IMR-90 (cell line): ENCODE results near the gene RRP1. TPM values are rescaled to one million over a fixed set of nuclear protein-coding genes. Genes with fewer than 3 reads are reported as not detected.

ENCODE experiments used
- ATAC-seq: fragments of 200-7000 bp; cut with Tn5 transposase; 2 replicates; pipeline ENCODE4 v1.9.1; 2020; ENCODE audit warnings: low read depth, mild to moderate bottlenecking, moderate library complexity
- BruUV-seq: library from RNA; stranded (reverse); fragments of 400-500 nt; replicated peaks from 2 replicates; lab custom pipeline; 2021; lab: Mats Ljungman, UMichigan
- CTCF ChIA-PET: fragments of 300-600 bp; formaldehyde crosslinking; extraction: SDS; loops from one replicate; lab custom pipeline; 2021; ENCODE audit warnings: antibody characterized with exemption; lab: Yijun Ruan, JAX
- POLR2A ChIA-PET: fragments of 300-600 bp; sonication (Branson Sonifier 250); formaldehyde crosslinking; loops from one replicate; lab custom pipeline; 2022; ENCODE audit warnings: antibody characterized with exemption; ENCODE audit not compliant: unreplicated experiment; lab: Charles Lee
- DNase-seq: peaks from one replicate; pipeline ENCODE4 v3.0.0; 2013
- H2AFZ ChIP-seq: replicated peaks from 2 replicates; pipeline ENCODE3; 2013; ENCODE audit warnings: low read length, mild to moderate bottlenecking; ENCODE audit not compliant: poor library complexity
- H2AK5ac ChIP-seq: 2 replicates; pipeline ENCODE4 v1.6.1; 2013; ENCODE audit warnings: low read depth, low read length, inconsistent platforms
- H2AK9ac ChIP-seq: replicated peaks from 2 replicates; pipeline ENCODE3; 2013; ENCODE audit warnings: mild to moderate bottlenecking, low read depth, low read length, moderate library complexity; ENCODE audit not compliant: poor library complexity
- H2BK120ac ChIP-seq: 2 replicates; pipeline ENCODE4 v1.6.1; 2013; ENCODE audit warnings: low read depth, low read length, inconsistent platforms
- H2BK15ac ChIP-seq: 3 replicates; pipeline ENCODE4 v1.6.1; 2013; ENCODE audit warnings: low read depth, low read length, inconsistent platforms
- H2BK20ac ChIP-seq: 2 replicates; pipeline ENCODE4 v1.6.1; 2013; ENCODE audit warnings: low read depth, mild to moderate bottlenecking, inconsistent platforms, low read length, moderate library complexity
- H2BK5ac ChIP-seq: 2 replicates; pipeline ENCODE4 v1.6.1; 2013; ENCODE audit warnings: mild to moderate bottlenecking, low read depth, low read length, inconsistent platforms; ENCODE audit not compliant: poor library complexity, severe bottlenecking
- H3K14ac ChIP-seq: replicated peaks from 2 replicates; pipeline ENCODE4 v1.6.1; 2013; ENCODE audit warnings: low read depth, low read length, inconsistent platforms
- H3K18ac ChIP-seq: 2 replicates; pipeline ENCODE4 v1.6.1; 2013; ENCODE audit warnings: low read depth, low read length, control low read depth
- H3K23ac ChIP-seq: 2 replicates; pipeline ENCODE4 v1.6.1; 2013; ENCODE audit warnings: low read depth, low read length, inconsistent platforms
- H3K27ac ChIP-seq: 2 replicates; pipeline ENCODE4 v1.5.1; 2013; ENCODE audit warnings: mild to moderate bottlenecking, control low read depth, low read length; ENCODE audit not compliant: insufficient read depth
- H3K27me3 ChIP-seq: 2 replicates; pipeline ENCODE4 v1.6.1; 2013; ENCODE audit warnings: low read length; ENCODE audit not compliant: control insufficient read depth, insufficient read depth
- H3K36me3 ChIP-seq: 2 replicates; pipeline ENCODE4 v1.6.1; 2013; ENCODE audit warnings: low read length, mixed read lengths; ENCODE audit not compliant: control insufficient read depth, insufficient read depth
- H3K4ac ChIP-seq: 2 replicates; pipeline ENCODE4 v1.6.1; 2013; ENCODE audit warnings: low read depth, low read length, inconsistent platforms
- H3K4me1 ChIP-seq: 2 replicates; pipeline ENCODE4 v1.6.1; 2013; ENCODE audit warnings: low read length, mixed read lengths; ENCODE audit not compliant: control insufficient read depth, insufficient read depth
- H3K4me2 ChIP-seq: 2 replicates; pipeline ENCODE4 v1.6.1; 2013; ENCODE audit warnings: low read depth, mild to moderate bottlenecking, control low read depth, low read length, moderate library complexity
- H3K4me3 ChIP-seq: 2 replicates; pipeline ENCODE4 v1.5.1; 2013; ENCODE audit warnings: low read depth, mild to moderate bottlenecking, control low read depth, low read length, moderate library complexity; ENCODE audit not compliant: insufficient read depth
- H3K56ac ChIP-seq: 2 replicates; pipeline ENCODE4 v1.6.1; 2013; ENCODE audit warnings: low read length, inconsistent platforms; ENCODE audit not compliant: insufficient read depth; ENCODE audit errors: extremely low read depth
- H3K79me1 ChIP-seq, 2 experiments: 2 replicates each; pipeline ENCODE4 v1.6.1; 2013; ENCODE audit warnings: low read length in 2 of 2, inconsistent platforms in 1 of 2, low read depth in 1 of 2
- H3K9ac ChIP-seq: 2 replicates; pipeline ENCODE4 v1.6.1; 2013; ENCODE audit warnings: low read depth, low read length, control low read depth
- H3K9me1 ChIP-seq: 2 replicates; pipeline ENCODE4 v1.6.1; 2013; ENCODE audit warnings: low read length, inconsistent platforms; ENCODE audit not compliant: insufficient read depth
- H3K9me3 ChIP-seq: 2 replicates; pipeline ENCODE4 v1.6.1; 2013; ENCODE audit warnings: low read length; ENCODE audit not compliant: control insufficient read depth, insufficient read depth
- H4K20me1 ChIP-seq: 2 replicates; pipeline ENCODE4 v1.6.1; 2013; ENCODE audit warnings: low read length, inconsistent platforms; ENCODE audit not compliant: insufficient read depth
- H4K5ac ChIP-seq: 2 replicates; pipeline ENCODE4 v1.6.1; 2013; ENCODE audit warnings: mild to moderate bottlenecking, low read depth, low read length, control low read depth
- H4K8ac ChIP-seq, 2 experiments: 2 replicates each; pipeline ENCODE4 v1.6.1; 2013; ENCODE audit warnings: low read depth in 2 of 2, low read length in 2 of 2, control low read depth in 1 of 2, inconsistent platforms in 1 of 2
- H4K91ac ChIP-seq: 2 replicates; pipeline ENCODE4 v1.6.1; 2013; ENCODE audit warnings: low read depth, low read length, inconsistent platforms; ENCODE audit not compliant: insufficient read depth
- BHLHE40 ChIP-seq: fragments of 150-350 bp; IDR thresholded peaks from 2 replicates; pipeline ENCODE4 v1.6.1; 2016; ENCODE audit warnings: mild to moderate bottlenecking, low read depth, low read length
- CEBPB ChIP-seq: IDR thresholded peaks from 2 replicates; pipeline ENCODE4 v1.6.1; 2012; ENCODE audit warnings: low read depth, low read length, improper control_type of control experiment
- CHD1 ChIP-seq: IDR thresholded peaks from 2 replicates; pipeline ENCODE4 v1.6.1; 2012; ENCODE audit warnings: low read depth, low read length, improper control_type of control experiment
- FOS ChIP-seq: fragments of 150-350 bp; IDR thresholded peaks from 2 replicates; pipeline ENCODE4 v1.6.1; 2016; ENCODE audit warnings: low read depth, low read length
- MXI1 ChIP-seq: IDR thresholded peaks from 2 replicates; pipeline ENCODE4 v1.6.1; 2012; ENCODE audit warnings: low read depth, mild to moderate bottlenecking, low read length, moderate library complexity, borderline replicate concordance
- RCOR1 ChIP-seq: IDR thresholded peaks from 2 replicates; pipeline ENCODE4 v1.6.1; 2012; ENCODE audit warnings: mild to moderate bottlenecking, low read length, improper control_type of control experiment; ENCODE audit not compliant: insufficient replicate concordance
- RFX5 ChIP-seq: IDR thresholded peaks from 2 replicates; pipeline ENCODE4 v1.8.0; 2012; ENCODE audit warnings: low read depth, mild to moderate bottlenecking, low read length, moderate library complexity
- SMC3 ChIP-seq: fragments of 150-350 bp; IDR thresholded peaks from 2 replicates; pipeline ENCODE4 v1.6.1; 2016; ENCODE audit warnings: low read depth, mild to moderate bottlenecking, antibody characterized with exemption, low read length, moderate library complexity
- WGBS, 2 experiments: methylation state at CpG; one replicate each; pipeline versions ENCODE4 v1.1.5 to v1.1.7; 2013; ENCODE audit warnings: missing lambda C conversion rate in 2 of 2; ENCODE audit not compliant: insufficient read length in 1 of 2; ENCODE audit errors: extremely low coverage in 2 of 2; 5-methylcytosine and 5-hydroxymethylcytosine counted together
- dilution Hi-C: fragments of 300-500 bp; cut with HindIII; formaldehyde crosslinking; loops from one replicate; pipeline ENCODE4 v1.14.3; 2018; ENCODE audit warnings: low sequenced_read_pairs; ENCODE audit not compliant: unreplicated experiment
- in situ Hi-C: fragments of 300-500 bp; cut with MboI; formaldehyde crosslinking; loops from 3 replicates; pipeline ENCODE4 v1.14.3; 2019; ENCODE audit warnings: low sequenced_read_pairs, inconsistent platforms, mixed read lengths
- intact Hi-C: fragments of 100-400 bp; cut with micrococcal nuclease; formaldehyde crosslinking; loops from 2 replicates; pipeline ENCODE4 v1.10.0; 2022
- polyA plus RNA-seq, 3 experiments: library from polyadenylated mRNA; depleted of rRNA; stranded (reverse); fragments of >200 nt; gene quantifications; 2 replicates each; pipeline ENCODE4 v1.2.3, GENCODE V29; 2012; ENCODE audit warnings: low replicate concordance in 1 of 3
- total RNA-seq: library from RNA; depleted of rRNA; stranded (reverse); fragments of >200 nt; gene quantifications from 2 replicates; pipeline ENCODE4 v1.2.3, GENCODE V29; 2012
- TF ChIP-seq, protein P1 (sequence below): conservative IDR thresholded peaks from 2 replicates; pipeline ENCODE4 v1.5.1; 2012; ENCODE audit warnings: mild to moderate bottlenecking, low read depth, low read length, improper control_type of control experiment
- TF ChIP-seq, protein P2 (sequence below): fragments of 150-350 bp; IDR thresholded peaks from 2 replicates; pipeline ENCODE4 v1.6.1; 2016; ENCODE audit warnings: low read depth, mild to moderate bottlenecking, low read length, moderate library complexity, borderline replicate concordance
- TF ChIP-seq, protein P3 (sequence below): fragments of 150-350 bp; IDR thresholded peaks from 2 replicates; pipeline ENCODE4 v1.6.1; 2017; ENCODE audit warnings: mild to moderate bottlenecking, antibody characterized with exemption, low read length, low read depth

The RRP1 gene
- total and polyA plus RNA-seq, 2 of the 4 experiments (the other 2 are of a cell fraction), result 20.2 to 23.3 TPM

DNA sequence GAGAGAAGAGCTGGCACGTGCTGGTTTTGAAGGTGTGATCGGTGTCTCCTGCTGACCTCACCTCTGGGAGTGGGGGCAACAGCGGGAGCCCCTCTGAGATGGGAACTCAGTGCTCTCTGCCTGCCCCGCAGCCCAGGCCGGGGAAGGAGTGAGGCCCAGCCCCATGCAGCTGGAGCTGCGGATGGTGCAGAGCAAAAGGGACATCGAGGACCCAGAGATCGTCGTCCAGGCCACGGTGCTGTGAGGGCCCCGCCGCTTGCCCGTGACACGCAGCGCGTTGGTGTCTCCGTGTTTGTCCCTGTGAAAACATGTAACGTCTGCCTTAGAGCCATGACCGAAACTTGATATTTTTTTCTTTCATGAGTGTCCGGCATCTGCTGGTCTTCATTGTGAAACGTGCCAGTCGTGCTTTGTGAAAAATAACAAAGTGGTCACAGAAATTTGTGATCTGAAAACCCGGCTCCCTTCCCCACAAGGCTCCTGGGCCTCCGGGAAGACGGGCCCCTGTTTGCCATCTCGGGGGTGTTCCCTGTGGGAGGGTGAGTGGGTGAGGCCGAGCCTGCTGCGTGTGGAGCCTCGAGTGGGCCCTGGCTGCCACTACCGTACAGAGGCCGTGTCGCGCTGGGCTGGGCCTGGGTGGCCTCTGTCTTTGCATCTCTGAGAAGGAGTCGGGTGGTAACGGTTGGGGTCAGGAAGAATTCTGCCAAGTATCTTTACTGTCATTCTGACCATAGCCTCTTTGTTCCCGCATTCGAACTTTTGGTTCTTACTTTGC lies 33.4 kb upstream of the RRP1 start (continued):
- TF ChIP-seq, protein P1, sequence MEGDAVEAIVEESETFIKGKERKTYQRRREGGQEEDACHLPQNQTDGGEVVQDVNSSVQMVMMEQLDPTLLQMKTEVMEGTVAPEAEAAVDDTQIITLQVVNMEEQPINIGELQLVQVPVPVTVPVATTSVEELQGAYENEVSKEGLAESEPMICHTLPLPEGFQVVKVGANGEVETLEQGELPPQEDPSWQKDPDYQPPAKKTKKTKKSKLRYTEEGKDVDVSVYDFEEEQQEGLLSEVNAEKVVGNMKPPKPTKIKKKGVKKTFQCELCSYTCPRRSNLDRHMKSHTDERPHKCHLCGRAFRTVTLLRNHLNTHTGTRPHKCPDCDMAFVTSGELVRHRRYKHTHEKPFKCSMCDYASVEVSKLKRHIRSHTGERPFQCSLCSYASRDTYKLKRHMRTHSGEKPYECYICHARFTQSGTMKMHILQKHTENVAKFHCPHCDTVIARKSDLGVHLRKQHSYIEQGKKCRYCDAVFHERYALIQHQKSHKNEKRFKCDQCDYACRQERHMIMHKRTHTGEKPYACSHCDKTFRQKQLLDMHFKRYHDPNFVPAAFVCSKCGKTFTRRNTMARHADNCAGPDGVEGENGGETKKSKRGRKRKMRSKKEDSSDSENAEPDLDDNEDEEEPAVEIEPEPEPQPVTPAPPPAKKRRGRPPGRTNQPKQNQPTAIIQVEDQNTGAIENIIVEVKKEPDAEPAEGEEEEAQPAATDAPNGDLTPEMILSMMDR, result no peak

DNA sequence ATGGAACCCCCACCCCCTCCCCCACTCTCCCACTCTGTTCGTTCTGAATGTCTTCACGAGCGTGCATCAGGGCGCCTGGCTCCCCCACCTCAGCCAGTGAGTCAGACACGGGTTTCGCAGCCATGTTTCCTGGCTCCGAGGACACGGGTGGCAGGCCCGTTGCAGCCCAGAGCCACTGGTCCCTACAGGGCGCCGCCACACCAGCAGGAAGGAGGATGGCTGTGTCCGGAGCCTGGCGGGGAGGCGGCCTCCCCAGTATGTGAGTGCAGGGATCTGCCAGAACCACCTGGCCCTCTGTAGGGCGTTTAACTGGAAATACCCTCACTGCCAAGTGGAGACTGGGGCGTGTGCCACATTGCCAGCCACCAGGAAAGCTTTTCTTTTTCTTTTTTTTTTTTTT lies 31.8 kb upstream of the RRP1 start:
- Histone ChIP-seq H3K36me3 (peaks cover 82% of the 10 kb centered on the region), H2AFZ (no peak overlapping the region)
- TF ChIP-seq BHLHE40, result no peak
- TF ChIP-seq, protein P2, sequence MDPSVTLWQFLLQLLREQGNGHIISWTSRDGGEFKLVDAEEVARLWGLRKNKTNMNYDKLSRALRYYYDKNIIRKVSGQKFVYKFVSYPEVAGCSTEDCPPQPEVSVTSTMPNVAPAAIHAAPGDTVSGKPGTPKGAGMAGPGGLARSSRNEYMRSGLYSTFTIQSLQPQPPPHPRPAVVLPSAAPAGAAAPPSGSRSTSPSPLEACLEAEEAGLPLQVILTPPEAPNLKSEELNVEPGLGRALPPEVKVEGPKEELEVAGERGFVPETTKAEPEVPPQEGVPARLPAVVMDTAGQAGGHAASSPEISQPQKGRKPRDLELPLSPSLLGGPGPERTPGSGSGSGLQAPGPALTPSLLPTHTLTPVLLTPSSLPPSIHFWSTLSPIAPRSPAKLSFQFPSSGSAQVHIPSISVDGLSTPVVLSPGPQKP, result no peak
- no peak for TF ChIP-seq CEBPB
- TF ChIP-seq SMC3, result no peak
- no peak for TF ChIP-seq MXI1
- no peak for TF ChIP-seq CHD1
- TF ChIP-seq RCOR1, result no peak
- no peak for TF ChIP-seq RFX5
- TF ChIP-seq FOS, result no peak
- TF ChIP-seq, protein P3, sequence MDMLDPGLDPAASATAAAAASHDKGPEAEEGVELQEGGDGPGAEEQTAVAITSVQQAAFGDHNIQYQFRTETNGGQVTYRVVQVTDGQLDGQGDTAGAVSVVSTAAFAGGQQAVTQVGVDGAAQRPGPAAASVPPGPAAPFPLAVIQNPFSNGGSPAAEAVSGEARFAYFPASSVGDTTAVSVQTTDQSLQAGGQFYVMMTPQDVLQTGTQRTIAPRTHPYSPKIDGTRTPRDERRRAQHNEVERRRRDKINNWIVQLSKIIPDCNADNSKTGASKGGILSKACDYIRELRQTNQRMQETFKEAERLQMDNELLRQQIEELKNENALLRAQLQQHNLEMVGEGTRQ, result no peak

More for the DNA sequence above, 31.8 kb upstream of the RRP1 start:
- H3K23ac ChIP-seq, result no peak overlapping the region
- no peak overlapping the region for H3K4me3 ChIP-seq
- H3K56ac ChIP-seq, result no peak overlapping the region
- H4K91ac ChIP-seq, result no peak overlapping the region
- no peak overlapping the region for H3K18ac ChIP-seq
- H4K5ac ChIP-seq, result no peak overlapping the region
- no peak overlapping the region for H3K4ac ChIP-seq
- no peaks in the 10 kb centered on the region for H3K27me3 ChIP-seq
- no peak overlapping the region for H2AK9ac ChIP-seq
- peaks cover 6% of the 10 kb centered on the region; the same call in 1 of the 2 replicates for H3K4me1 ChIP-seq
- no peak for DNase-seq
- no TSS peak for BruUV-seq
- H3K9me3 ChIP-seq, result no peaks in the 10 kb centered on the region
- peaks cover 6% of the 10 kb centered on the region for H3K9me1 ChIP-seq
- peak overlapping the region; percentile 28; the same call in 1 of the 2 replicates for H3K27ac ChIP-seq
- ATAC-seq, result no peak
- WGBS, 2 experiments, result 96% methylated on average over 9 of the region's 16 CpGs; no CpG with 5 or more reads in 1 of the 2 experiments
- no peak overlapping the region for H2BK15ac ChIP-seq
- in situ Hi-C loops, result no loop called here
- H2BK20ac ChIP-seq, result no peak overlapping the region
- no peak overlapping the region for H3K14ac ChIP-seq
- H3K79me1 ChIP-seq, result peaks cover 8 to 15% of the 10 kb centered on the region in 2 experiments; a peak in 3 of 4 replicates
- no peak overlapping the region for H2AK5ac ChIP-seq
- H2BK120ac ChIP-seq, result no peak overlapping the region
- dilution Hi-C loops, result no loop called here
- peaks cover 4% of the 10 kb centered on the region for H4K20me1 ChIP-seq
- no peak overlapping the region for H4K8ac ChIP-seq
- ChIA-PET POLR2A (no interaction called here), CTCF (no interaction called here)
- no peak overlapping the region for H2BK5ac ChIP-seq
- H3K9ac ChIP-seq, result no peak overlapping the region
- no peak overlapping the region for H3K4me2 ChIP-seq
- intact Hi-C loops, result no loop called here
